ENCODE results near the gene GNAT1.

The GNAT1 gene

GRCh38 chr3:50163572-50164455, 27.6 kb upstream of the GNAT1 start:
- DNase-seq, result peak; percentile 68

- DNase-seq, result no peak
Measured at GRCh38 chr3:50164481-50164880, 26.9 kb upstream of the GNAT1 start.

GRCh38 chr3:50164984-50165909, 26.2 kb upstream of the GNAT1 start:
- DNase-seq, result no peak

- no peak for DNase-seq
Measured at GRCh38 chr3:50165910-50166538, 25.4 kb upstream of the GNAT1 start.

- DNase-seq, result no peak
Measured at GRCh38 chr3:50166620-50167019, 24.8 kb upstream of the GNAT1 start.

GRCh38 chr3:50167069-50167840, 24.2 kb upstream of the GNAT1 start:
- peak; percentile 10 for DNase-seq

GRCh38 chr3:50167841-50168209, 23.6 kb upstream of the GNAT1 start:
- no peak for DNase-seq

GRCh38 chr3:50168388-50168787, 23.0 kb upstream of the GNAT1 start:
- no peak for DNase-seq

- no peak for DNase-seq
Measured at GRCh38 chr3:50168791-50169190, 22.6 kb upstream of the GNAT1 start.

GRCh38 chr3:50169232-50169832, 22.1 kb upstream of the GNAT1 start:
- DNase-seq, result no peak

- no peak for DNase-seq
Measured at GRCh38 chr3:50169858-50170257, 21.6 kb upstream of the GNAT1 start.

GRCh38 chr3:50170689-50171088, 20.7 kb upstream of the GNAT1 start:
- no peak for DNase-seq

GRCh38 chr3:50171540-50172301, 19.7 kb upstream of the GNAT1 start:
- no peak for DNase-seq

GRCh38 chr3:50172626-50173220, 18.7 kb upstream of the GNAT1 start:
- DNase-seq, result no peak

GRCh38 chr3:50173685-50174516, 17.5 kb upstream of the GNAT1 start:
- no peak for DNase-seq

- DNase-seq, result no peak
Measured at GRCh38 chr3:50174517-50174895, 16.9 kb upstream of the GNAT1 start.

GRCh38 chr3:50174947-50175524, 16.4 kb upstream of the GNAT1 start:
- DNase-seq, result no peak

GRCh38 chr3:50177346-50177745, 14.1 kb upstream of the GNAT1 start:
- no peak for DNase-seq

GRCh38 chr3:50179710-50180109, 11.7 kb upstream of the GNAT1 start:
- DNase-seq, result no peak

GRCh38 chr3:50181985-50182384, 9.4 kb upstream of the GNAT1 start:
- no peak for DNase-seq

All from DMS79 treated with DMSO at 0.1 percent for 48 hours (cell line).